GM19452 (cell line): ENCODE results near the gene CARNS1.

Experiments
- ATAC-seq: cut with Tn5 transposase; IDR thresholded peaks from one replicate; pipeline ENCODE4 v1.9.1; 2021; ENCODE audit not compliant: unreplicated experiment

Gene CARNS1

GRCh38 chr11:67375320-67376055, 40.0 kb upstream of the CARNS1 start:
- ATAC-seq, result no peak

DNA sequence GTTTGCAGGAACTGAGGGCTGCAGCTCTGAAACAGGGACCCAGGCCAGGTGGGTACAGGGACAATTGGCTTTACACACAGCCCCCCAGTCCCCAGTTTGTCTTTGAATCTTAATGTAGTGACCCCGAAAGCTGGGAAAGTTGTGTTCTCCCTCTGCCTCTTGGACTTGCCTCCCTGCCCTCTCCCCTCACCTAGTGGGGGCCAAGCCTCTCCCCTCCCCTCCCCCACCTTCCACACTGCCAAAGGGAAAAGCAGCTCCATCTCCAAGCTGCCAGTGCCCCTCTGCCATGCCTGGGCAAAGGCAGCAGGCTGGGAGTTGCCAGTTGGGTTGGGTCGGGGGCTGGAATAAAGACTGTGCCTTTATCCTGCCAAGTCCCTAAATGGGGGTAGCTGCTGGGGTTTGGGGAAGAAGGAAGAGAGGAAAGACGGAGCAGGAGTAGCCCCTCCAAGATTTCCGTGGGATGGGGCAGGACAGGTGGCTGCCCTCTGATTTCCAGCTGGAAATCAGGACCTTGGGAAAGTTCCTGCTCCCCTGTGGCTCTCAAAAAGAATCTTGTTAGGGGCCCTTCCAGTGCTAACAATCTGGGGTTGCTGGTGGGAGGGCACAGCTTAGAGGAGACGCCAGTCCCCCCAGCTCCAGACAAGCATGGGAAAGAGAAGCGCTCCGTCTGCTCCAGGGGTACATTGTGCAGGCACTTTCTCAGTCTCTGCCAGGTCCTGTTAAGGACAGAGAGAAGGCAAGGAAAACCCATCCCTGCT, 39.2 kb upstream of the CARNS1 start:
- ATAC-seq, result no peak

DNA sequence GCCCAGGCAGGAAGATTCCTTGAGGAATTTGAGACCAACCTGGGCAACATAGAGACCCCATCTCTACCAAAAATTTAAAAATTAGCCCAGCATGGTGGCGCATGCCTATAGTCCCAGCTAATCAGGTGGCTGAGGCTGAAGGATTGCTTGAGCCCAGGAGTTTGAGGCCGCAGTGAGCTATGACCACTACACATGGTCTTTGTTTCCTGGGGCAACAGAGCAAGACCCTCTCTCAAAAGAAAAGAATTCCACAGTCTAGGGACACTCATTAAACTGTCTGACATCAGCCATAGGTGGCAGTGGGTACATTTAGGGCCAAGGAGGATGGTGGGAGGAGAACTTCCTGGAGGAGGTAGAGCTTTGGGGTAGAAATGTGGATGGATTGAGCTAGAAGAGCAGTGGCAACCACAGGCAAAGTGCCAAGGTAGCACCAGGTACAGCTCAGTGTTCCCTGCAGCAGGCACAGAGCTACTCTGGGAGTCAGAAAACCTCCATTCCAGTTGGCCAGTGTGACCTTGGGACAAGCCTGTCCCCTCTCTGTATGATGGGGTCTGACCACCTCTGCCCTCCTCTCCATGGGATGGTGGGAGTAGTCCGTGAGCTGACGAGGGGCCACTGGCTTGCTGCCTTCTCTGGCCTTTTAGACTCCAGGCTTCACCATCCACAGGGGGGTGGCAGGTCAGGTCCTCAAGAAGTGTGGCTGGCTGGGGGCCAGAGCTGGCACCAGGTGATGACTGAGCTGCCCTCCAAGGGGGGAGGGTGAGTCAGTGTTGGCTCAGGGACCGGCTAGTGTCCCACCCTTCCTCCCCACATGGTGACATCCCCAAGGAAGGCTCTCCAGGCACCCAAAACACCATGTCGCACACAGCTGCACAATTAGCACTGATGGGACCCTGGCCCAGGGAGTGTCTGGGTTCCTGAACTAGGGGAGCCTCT, 38.3 kb upstream of the CARNS1 start:
- ATAC-seq, result no peak

DNA sequence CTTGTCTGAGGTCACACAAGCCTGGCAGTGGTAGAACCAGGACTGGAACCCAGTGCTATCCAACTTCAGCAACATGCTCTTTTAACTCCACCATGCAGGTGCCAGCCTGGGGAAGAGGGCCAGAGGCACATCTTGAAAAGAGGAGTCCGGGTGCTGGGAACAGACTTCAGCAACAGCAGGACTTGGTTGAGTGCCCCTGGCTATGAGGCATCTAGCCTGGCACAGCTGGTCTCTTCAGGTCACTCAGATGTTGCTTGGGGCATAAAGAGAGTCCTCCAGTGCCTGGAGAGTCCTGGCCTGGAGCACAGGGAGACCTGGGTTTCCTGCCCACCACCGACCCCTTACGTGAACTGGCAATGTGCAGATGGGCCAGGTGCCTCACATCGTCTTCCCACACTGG, 36.9 kb upstream of the CARNS1 start:
- no peak for ATAC-seq

DNA sequence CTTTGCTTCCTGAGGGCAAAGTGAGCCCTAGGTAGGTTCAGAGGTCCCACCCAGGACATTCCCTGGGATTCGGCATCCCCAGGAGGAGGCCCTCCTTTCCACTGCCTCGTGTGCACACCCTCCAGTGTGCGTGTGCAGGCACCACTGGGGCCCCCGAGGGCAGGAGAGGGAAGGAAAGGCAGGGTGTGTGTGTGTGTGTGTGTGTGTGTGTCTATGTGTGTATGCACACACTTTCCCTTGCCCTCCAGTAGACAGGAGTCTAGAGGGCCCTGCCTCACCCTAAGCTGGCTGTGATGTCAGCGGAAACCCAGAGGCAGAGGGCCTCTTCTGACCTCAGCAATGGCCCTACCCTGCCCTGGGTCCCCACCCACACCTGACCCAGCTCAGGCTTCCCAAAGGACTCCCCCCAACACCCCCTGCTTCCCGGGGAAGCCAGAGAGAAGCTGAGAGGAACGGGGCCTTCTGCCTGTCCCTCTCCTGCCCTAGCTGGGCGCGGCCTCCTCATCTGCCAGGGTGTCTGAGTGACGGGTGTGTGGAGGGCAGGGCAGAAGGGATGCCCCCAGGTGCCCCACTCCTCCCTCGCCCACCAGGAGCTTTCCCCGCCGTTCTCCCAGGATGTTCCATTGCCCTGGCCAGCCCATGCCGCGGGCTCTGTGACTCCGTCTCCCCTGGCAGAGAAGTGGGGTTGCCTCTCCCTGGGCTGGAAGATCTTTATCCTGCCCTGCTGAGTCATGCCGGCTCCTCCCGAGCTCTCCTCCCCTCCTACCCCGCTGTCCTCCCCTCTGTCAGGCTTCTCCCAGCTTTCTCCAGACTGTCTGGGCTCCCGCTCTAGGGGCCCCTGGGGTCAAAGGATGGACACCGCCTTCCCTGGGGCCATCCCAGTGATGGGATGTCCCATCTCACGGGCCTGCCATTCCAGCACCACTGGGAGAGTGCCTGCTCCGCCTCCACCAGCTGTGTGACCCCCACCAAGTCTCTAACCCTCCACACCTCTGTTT, 36.1 kb upstream of the CARNS1 start:
- no peak for ATAC-seq

- no peak for ATAC-seq
These were observed 34.1 kb upstream of the CARNS1 start for GRCh38 chr11:67381244-67381972.

GRCh38 chr11:67382276-67383136, 33.0 kb upstream of the CARNS1 start:
- ATAC-seq, result no peak

DNA sequence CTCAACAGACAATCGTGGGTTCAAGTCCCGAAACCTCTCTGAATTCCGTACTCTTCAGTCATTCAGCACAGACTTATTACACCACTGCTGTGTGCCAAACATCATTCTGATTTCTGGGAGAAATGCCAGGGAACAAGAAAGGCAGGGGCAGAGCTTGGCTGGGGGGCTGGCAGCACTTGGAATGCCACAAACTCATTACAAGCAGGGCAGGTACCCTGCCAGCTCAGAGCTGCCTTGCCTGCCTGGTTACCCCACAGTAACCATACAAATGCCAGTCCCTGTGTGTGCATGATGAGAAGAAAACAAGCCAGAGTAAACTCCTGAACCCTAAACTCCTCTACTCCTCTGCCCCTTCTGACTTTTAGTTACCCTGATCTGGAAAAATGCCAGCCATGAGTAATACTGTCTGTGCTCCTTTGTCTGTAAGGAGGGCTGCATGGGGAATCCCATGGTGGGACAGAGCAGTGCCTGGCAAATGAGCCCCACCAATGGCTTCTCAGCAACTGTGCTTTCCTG, 30.6 kb upstream of the CARNS1 start:
- no peak for ATAC-seq

GRCh38 chr11:67387069-67387468, 28.4 kb upstream of the CARNS1 start:
- no peak for ATAC-seq

- no peak for ATAC-seq
These were observed 28.0 kb upstream of the CARNS1 start for GRCh38 chr11:67387518-67387917.

DNA sequence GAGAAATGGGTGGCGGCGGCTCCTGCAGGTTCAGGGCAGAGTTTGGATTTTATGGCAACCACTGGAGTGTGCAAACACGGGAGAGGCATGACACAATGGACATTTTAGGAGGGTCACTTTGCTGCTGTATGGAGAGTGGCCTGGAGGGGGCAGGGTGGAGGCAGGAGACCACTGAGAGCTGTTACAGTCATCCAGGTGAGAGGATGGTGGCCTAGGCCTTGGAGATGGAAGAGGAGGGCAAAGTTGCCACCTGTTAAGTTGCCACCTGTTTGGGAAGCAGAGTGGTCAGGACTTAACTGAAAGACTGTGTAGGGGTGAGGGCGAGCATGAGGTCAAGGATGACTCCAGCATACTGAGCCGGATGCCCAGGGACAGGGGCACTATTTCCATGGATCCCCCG, 26.0 kb upstream of the CARNS1 start:
- ATAC-seq, result no peak

- ATAC-seq, result no peak
These were observed 24.6 kb upstream of the CARNS1 start for GRCh38 chr11:67390947-67391303.

DNA sequence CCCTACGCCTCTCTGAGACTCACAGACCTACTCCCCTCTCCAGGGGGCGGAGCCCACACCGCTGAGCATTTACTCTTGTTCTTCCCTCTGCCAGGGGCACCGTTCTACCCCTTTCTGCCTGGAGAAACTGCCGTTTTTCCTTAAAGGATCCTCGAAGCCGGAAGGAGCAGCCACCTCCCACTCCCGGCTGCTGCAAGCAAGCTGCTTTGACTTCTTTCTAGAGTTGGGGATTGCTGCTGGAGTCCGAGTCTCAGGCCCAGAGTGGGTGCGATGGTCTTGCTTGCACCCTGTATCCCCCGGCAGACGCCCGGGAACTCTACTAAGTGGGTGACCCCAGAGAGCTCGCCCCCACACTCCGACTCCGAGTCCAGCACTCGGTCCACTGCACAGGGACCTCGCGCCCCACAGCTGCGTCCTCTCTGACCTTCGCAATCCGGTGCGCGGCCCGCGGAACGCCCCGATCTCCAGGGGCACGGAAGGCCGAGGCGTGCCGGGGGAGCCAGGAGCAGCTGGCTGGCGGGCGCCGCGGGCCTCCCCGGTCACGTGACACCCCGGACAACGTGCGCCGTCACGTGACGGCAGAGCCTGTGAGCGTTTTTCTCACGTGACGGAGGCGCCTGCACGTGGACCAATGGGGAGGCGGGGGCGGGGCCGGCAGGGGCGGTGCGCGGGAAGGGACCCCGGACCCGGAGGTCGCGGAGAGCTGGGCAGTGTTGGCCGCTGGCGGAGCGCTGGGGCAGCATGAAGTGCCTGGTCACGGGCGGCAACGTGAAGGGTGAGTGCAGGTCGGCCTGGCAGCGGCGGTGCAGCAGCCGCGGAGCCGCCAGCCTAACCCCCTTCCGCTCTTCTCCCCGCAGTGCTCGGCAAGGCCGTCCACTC, 23.9 kb upstream of the CARNS1 start, which contains the start of gene RAD9A:
Gene RAD9A, plus strand, starts transcription at position 683 of the 879 bp plus-strand sequence. Its CDS starts 59 bp downstream, at position 742.
- ATAC-seq, result peak; percentile 55

GRCh38 chr11:67392183-67392715, 23.2 kb upstream of the CARNS1 start:
- ATAC-seq, result no peak

GRCh38 chr11:67393437-67393836, 22.0 kb upstream of the CARNS1 start:
- ATAC-seq, result no peak

DNA sequence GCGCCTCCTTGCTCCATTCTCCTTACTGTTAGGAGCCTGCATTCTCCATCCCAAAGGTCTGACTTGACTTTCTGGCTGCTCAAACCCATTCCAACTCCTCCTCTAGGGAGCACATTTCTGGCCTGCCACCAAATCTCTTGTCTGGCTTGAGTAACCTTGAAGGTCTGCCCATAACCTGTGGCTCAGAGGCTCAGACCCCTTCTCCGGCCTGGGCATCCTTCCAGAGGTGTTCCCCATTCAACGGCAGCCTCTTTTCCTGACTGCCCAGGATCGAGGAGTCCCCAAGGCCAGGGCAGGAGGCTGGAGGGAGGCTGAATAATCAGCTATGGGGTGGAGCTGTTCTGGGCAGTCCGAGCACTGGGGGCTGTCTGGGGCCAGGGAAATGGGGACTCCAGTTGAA, 21.5 kb upstream of the CARNS1 start:
- ATAC-seq, result no peak
